Measurements from ENCODE around the gene CMC2. TPM values are rescaled to one million over a fixed set of nuclear protein-coding genes. Genes with fewer than 3 reads are reported as not detected.

CMC2 gene
- total and polyA plus RNA-seq, 9 of the 15 experiments (the other 6 are each of a cell fraction or from before 2014, with no cell fraction given) = 122 to 501 (median 172) TPM

DNA sequence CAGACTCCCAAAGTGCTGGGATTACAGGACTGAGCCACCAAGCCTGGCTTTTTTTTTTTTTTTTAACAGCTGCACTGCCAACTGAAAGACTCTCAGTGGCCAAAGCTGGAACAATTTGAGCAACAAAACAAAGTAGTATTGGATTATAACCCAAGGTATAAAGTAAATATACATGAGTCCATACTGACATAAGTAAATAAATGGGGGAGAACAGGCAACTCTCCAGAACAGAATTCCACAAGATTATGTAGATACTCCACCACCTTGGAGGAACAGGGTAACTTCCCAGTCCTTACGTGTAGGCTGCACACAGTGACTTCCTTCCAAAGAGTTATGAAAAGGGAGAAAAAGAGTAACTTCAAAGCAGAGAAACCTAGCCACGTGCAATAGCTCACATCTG, 15.7 kb downstream of the CMC2 start (continued):
- TF ChIP-seq CHCHD3 (CRISPR knock-in tag; IDR thresholded peaks at IDR 0.05) = no peak

DNA sequence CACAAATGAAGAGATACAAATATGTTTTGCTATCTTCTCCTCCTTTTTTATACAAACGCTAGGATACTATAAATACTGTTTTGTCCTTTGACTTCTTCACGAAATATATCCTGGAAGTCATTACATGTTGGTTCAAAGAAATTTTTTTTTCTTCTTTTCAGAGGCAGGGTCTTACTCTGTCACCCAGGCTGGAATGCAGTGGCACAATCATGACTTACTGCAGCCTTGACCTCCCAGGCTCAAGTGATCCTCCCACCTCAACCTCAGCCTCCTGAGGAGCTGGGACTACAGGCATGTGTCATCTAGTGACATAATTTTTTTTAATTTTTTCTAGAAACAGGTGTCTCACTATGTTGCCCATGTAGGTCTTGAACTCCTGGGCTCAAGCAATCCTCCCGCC, 16.1 kb downstream of the CMC2 start:
- H2AFZ ChIP-seq (ENCODE audit: low read depth, low read length) = no peak overlapping the region
- H3K79me2 ChIP-seq (ENCODE audit: control insufficient read depth, insufficient read depth, low read length) = peaks cover 82% of the 10 kb centered on the region
- H3K4me2 ChIP-seq (ENCODE audit: insufficient read depth, low read length) = no peak overlapping the region
- no peaks in the 10 kb centered on the region for H3K9me1 ChIP-seq (ENCODE audit: control insufficient read depth, insufficient read depth, low read length)
- no peak overlapping the region for H3K9ac ChIP-seq (ENCODE audit: insufficient read depth in 1 of 2, low read depth in 2 of 2, low read length in 2 of 2)
- H3K4me1 ChIP-seq (replicated peaks in 1 of 2; ENCODE audit: control insufficient read depth in 2 of 2, insufficient read depth in 2 of 2, low read length in 2 of 2) = peaks cover 0 to 13% of the 10 kb centered on the region in 2 experiments; a peak in 2 of 5 replicates
- FAIRE-seq (no peak), ATAC-seq (no peak), DNase-seq (ENCODE audit: extremely low read depth in 1 of 4, low spot score in 3 of 4) (no peak)
- no peak overlapping the region for H3K4me3 ChIP-seq
- H3K9me3 ChIP-seq (replicated peaks; ENCODE audit: control insufficient read depth, insufficient read depth, low read depth, low read length) = no peaks in the 10 kb centered on the region
- no TSS peak for BruUV-seq (replicated peaks)
- POLR2A ChIA-PET = interaction anchor here (0.7 to 2.0 kb wide), 5 partner anchors 11 to 16 kb away, joined by 3 to 7 read pairs (median 3); partner anchors contain the start of genes CENPN and CMC2
- H3K27me3 ChIP-seq (ENCODE audit: control insufficient read depth in 2 of 2, insufficient read depth in 2 of 2, low read length in 2 of 2) = no peaks in the 10 kb centered on the region
- peaks cover 14% of the 10 kb centered on the region for H4K20me1 ChIP-seq (replicated peaks; ENCODE audit: control insufficient read depth, insufficient read depth, low read length)
- 97% methylated on average over 3 of the region's 3 CpGs for WGBS (ENCODE audit: insufficient coverage, low coverage, missing lambda C conversion rate)
- CTCF ChIA-PET (ENCODE audit: low intra/inter-chr PET ratio) = no interaction called here
- H3K36me3 ChIP-seq (ENCODE audit: control insufficient read depth, insufficient read depth, low read length) = peaks cover 28% of the 10 kb centered on the region
- in situ Hi-C loops (cut with MboI) (no loop called here), intact Hi-C loops (cut with micrococcal nuclease) (no loop called here)
- no peak overlapping the region for H3K27ac ChIP-seq (ENCODE audit: extremely low read depth, low read depth, low read length)
- TF ChIP-seq BHLHE40 (IDR thresholded peaks at IDR 0.05; ENCODE audit: low read length) (no peak), FOXK2 (conservative IDR thresholded peaks at IDR 0.05 in 1 of 2, IDR thresholded peaks at IDR 0.05 in 1 of 2; ENCODE audit: low read depth in 2 of 2) (no peak), ATF7 (IDR thresholded peaks at IDR 0.05) (no peak), L3MBTL2 (IDR thresholded peaks at IDR 0.05) (no peak), ILK (tag; IDR thresholded peaks at IDR 0.05; ENCODE audit: borderline replicate concordance, low read depth) (no peak), RBM34 (IDR thresholded peaks at IDR 0.05; ENCODE audit: borderline replicate concordance, insufficient read depth, low read length) (no peak), ZNF12 (CRISPR knock-in tag; IDR thresholded peaks at IDR 0.05) (no peak), GTF2E2 (tag; IDR thresholded peaks at IDR 0.05) (no peak), KDM5B (IDR thresholded peaks at IDR 0.05; ENCODE audit: insufficient replicate concordance, low read depth, low read length) (no peak), PTTG1 (tag; IDR thresholded peaks at IDR 0.05; ENCODE audit: low read depth) (no peak), TEAD4 (IDR thresholded peaks at IDR 0.05; ENCODE audit: low read length) (no peak), TEAD4 (CRISPR knock-in tag; IDR thresholded peaks at IDR 0.05; ENCODE audit: borderline replicate concordance) (no peak), ZNF431 (CRISPR knock-in tag; IDR thresholded peaks at IDR 0.05) (no peak)
- TF ChIP-seq, protein P1, sequence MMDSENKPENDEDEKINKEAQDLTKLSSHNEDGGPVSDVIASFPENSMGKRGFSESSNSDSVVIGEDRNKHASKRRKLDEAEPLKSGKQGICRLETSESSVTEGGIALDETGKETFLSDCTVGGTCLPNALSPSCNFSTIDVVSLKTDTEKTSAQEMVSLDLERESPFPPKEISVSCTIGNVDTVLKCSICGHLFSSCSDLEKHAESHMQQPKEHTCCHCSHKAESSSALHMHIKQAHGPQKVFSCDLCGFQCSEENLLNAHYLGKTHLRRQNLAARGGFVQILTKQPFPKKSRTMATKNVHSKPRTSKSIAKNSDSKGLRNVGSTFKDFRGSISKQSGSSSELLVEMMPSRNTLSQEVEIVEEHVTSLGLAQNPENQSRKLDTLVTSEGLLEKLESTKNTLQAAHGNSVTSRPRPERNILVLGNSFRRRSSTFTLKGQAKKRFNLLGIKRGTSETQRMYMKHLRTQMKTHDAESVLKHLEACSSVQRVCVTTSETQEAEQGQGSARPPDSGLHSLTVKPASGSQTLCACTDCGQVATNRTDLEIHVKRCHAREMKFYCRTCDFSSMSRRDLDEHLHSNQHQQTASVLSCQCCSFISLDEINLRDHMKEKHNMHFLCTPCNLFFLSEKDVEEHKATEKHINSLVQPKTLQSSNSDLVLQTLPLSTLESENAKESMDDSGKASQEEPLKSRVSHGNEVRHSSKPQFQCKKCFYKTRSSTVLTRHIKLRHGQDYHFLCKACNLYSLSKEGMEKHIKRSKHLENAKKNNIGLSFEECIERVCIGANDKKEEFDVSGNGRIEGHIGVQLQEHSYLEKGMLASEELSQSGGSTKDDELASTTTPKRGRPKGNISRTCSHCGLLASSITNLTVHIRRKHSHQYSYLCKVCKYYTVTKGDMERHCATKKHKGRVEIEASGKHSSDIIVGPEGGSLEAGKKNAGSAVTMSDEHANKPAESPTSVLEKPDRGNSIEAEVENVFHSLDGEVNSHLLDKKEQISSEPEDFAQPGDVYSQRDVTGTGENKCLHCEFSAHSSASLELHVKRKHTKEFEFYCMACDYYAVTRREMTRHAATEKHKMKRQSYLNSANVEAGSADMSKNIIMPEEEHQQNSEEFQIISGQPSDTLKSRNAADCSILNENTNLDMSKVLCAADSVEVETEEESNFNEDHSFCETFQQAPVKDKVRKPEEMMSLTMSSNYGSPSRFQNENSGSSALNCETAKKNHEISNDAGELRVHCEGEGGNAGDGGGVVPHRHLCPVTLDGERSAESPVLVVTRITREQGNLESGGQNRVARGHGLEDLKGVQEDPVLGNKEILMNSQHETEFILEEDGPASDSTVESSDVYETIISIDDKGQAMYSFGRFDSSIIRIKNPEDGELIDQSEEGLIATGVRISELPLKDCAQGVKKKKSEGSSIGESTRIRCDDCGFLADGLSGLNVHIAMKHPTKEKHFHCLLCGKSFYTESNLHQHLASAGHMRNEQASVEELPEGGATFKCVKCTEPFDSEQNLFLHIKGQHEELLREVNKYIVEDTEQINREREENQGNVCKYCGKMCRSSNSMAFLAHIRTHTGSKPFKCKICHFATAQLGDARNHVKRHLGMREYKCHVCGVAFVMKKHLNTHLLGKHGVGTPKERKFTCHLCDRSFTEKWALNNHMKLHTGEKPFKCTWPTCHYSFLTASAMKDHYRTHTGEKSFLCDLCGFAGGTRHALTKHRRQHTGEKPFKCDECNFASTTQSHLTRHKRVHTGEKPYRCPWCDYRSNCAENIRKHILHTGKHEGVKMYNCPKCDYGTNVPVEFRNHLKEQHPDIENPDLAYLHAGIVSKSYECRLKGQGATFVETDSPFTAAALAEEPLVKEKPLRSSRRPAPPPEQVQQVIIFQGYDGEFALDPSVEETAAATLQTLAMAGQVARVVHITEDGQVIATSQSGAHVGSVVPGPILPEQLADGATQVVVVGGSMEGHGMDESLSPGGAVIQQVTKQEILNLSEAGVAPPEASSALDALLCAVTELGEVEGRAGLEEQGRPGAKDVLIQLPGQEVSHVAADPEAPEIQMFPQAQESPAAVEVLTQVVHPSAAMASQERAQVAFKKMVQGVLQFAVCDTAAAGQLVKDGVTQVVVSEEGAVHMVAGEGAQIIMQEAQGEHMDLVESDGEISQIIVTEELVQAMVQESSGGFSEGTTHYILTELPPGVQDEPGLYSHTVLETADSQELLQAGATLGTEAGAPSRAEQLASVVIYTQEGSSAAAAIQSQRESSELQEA (IDR thresholded peaks at IDR 0.05; ENCODE audit: low read depth) = no peak
